ENCODE data around the gene STRA8. TPM values are rescaled to one million over a fixed set of nuclear protein-coding genes. Genes with fewer than 3 reads are reported as not detected.

Gene STRA8
- total RNA-seq, 3 donors from 2014 or later = not detected

DNA sequence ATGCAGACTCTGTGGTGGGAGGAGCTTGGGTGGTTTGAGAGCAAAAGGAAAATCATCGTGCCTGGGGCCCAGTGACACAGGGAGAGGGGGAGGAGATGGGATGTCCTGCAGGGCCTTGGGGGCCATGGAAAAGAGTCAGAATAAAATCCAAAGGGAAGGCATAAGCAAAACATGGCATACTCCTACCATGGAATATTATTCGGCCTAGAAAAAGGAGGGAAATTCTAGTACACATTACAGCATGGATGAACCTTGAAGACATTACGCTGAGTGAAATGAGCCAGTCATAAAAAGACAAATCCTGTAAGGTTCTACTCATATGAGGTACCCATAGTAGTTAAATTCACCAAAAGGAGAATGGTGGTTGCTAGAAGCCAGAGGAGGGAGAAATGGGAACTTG lies 38.7 kb downstream of the STRA8 start:
- TF ChIP-seq, protein P1, sequence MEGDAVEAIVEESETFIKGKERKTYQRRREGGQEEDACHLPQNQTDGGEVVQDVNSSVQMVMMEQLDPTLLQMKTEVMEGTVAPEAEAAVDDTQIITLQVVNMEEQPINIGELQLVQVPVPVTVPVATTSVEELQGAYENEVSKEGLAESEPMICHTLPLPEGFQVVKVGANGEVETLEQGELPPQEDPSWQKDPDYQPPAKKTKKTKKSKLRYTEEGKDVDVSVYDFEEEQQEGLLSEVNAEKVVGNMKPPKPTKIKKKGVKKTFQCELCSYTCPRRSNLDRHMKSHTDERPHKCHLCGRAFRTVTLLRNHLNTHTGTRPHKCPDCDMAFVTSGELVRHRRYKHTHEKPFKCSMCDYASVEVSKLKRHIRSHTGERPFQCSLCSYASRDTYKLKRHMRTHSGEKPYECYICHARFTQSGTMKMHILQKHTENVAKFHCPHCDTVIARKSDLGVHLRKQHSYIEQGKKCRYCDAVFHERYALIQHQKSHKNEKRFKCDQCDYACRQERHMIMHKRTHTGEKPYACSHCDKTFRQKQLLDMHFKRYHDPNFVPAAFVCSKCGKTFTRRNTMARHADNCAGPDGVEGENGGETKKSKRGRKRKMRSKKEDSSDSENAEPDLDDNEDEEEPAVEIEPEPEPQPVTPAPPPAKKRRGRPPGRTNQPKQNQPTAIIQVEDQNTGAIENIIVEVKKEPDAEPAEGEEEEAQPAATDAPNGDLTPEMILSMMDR (IDR thresholded peaks at IDR 0.05) = no peak
- H3K4me3 ChIP-seq = no peak overlapping the region
- no peaks in the 10 kb centered on the region for H3K4me1 ChIP-seq (ENCODE audit: low read depth)
- H3K36me3 ChIP-seq (ENCODE audit: low read depth) = no peaks in the 10 kb centered on the region
- ATAC-seq (no peak), DNase-seq (no peak)
- intact Hi-C loops (cut with DNase I, micrococcal nuclease) = no loop called here
- H3K9me3 ChIP-seq = no peaks in the 10 kb centered on the region

DNA sequence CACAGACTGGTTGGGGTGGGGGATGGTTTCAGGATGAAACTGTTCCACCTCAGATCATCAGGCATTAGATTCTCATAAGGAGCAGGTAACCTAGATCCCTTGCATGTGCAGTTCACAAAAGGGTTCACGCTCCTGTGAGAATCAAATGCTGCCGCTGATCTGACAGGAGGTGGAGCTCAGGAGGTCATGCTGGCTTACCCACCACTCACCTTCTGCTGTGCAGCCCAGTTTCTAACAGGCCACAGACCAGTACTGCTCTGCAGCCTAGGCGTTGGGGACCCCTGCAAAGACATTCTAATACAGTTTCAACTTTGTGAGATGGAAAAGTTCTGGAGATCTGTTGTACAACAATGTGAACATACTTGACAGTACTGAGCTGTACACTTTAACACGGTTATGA lies 39.9 kb downstream of the STRA8 start:
- no peaks in the 10 kb centered on the region for H3K36me3 ChIP-seq (ENCODE audit: low read depth)
- intact Hi-C loops (cut with DNase I, micrococcal nuclease) = no loop called here

DNA sequence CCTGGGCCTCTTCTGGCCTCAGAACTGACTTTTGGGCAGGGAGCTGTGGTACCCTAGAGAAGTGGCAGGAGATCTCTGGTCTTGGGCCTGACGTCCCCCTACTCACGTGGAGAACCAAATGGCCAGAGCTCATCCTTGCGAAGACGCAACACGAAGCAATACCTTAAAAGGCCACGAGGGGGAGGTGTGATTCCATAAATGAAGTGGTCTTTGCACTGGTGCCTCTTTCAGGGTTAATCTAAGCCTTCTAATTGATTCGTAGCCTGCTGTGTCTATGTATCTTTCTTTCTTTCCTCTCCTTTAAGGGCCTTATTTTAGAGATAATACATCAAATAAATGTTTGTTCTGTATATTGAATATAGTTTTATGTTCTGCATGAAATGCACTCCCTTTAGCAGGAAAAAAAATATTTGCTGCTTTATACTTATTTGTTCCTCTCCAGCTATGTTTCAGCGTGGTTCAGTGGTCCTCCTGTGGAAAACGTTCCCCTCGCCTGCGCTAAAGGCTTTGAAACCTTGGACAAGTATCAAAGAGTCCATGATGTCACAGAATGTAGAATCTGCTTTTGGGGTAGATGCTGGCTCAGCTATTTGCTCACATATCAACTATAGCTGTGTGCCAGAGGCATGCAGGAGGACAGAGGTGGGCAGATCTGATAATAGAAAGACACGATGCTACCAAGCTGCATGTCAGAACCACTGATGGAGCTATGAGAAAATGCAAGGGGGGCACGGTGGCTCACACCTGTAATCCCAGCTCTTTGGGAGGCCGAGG lies 41.0 kb downstream of the STRA8 start:
- ATAC-seq (peak; percentile 80), DNase-seq (peak in 2 of 3 donors; percentile 46 to 85)
- Histone ChIP-seq H3K4me1 (ENCODE audit: low read depth) (no peaks in the 10 kb centered on the region), H3K36me3 (ENCODE audit: low read depth) (no peaks in the 10 kb centered on the region), H3K9me3 (no peaks in the 10 kb centered on the region), H3K4me3 (no peak overlapping the region)
- TF ChIP-seq, protein P1 (IDR thresholded peaks at IDR 0.05) = peak; percentile 70
- intact Hi-C loops (cut with DNase I, micrococcal nuclease) = no loop called here

More for the DNA sequence above, 39.9 kb downstream of the STRA8 start:
- no peak for ATAC-seq
- no peak for DNase-seq
- Histone ChIP-seq H3K4me3 (no peak overlapping the region), H3K9me3 (no peaks in the 10 kb centered on the region), H3K4me1 (ENCODE audit: low read depth) (no peaks in the 10 kb centered on the region)
- TF ChIP-seq, protein P1 (IDR thresholded peaks at IDR 0.05) = no peak

DNA sequence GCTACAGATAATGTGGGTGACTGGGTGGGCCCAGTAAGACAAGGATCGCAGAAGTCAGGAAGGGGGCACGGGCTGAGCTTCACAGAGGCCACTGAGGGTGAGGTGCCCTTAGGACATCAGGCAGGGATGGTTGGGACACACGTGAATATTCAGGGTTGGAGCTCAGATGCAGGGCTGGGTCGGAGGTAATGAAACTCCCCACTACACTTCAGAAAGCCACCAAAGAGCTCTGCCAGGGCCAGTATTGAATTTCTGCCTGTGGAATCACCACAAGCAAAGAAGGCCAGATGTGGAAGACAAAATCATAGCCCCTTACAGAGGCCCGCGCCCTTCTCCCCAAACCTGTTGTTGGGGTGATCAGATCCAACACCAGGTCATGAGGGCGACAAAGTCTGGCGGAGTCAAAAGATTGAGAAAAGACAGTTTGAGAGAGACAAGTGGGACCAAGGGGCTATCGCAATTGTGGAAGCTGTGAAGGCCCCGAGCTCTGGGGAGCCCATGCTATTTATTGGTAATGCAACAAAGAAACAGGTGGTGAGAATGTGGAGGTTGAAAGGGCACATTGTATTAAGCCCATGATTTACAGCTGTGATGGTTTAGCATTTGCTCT lies 42.4 kb downstream of the STRA8 start:
- intact Hi-C loops (cut with DNase I, micrococcal nuclease) = no loop called here
- no peak for DNase-seq
- TF ChIP-seq, protein P1 (IDR thresholded peaks at IDR 0.05) = no peak
- Histone ChIP-seq H3K4me1 (ENCODE audit: low read depth) (no peaks in the 10 kb centered on the region), H3K4me3 (no peak overlapping the region), H3K9me3 (no peaks in the 10 kb centered on the region), H3K36me3 (ENCODE audit: low read depth) (no peaks in the 10 kb centered on the region)
- ATAC-seq = no peak

DNA sequence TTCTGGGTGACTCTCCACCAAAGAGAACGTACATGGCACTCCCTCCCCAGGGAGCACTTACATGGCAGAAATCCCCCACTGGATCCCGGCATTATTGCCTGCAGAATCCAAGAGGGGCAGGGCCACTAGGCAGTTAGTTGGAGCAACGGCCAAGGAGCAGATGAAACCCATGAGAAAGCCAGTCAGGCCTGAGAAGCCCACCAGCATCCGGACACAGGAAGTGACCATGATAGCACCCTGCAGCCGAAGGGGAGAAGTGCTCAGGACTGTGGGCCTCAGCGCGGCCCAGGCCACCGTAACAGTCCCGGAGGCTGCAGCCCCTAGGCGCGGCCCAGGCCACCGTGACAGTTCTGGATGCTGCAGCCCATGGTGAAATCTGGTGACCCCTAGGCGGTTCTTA lies 43.5 kb downstream of the STRA8 start:
- Histone ChIP-seq H3K4me1 (ENCODE audit: low read depth) (no peaks in the 10 kb centered on the region), H3K4me3 (no peak overlapping the region), H3K9me3 (no peaks in the 10 kb centered on the region), H3K36me3 (ENCODE audit: low read depth) (no peaks in the 10 kb centered on the region)
- TF ChIP-seq, protein P1 (IDR thresholded peaks at IDR 0.05) = no peak
- intact Hi-C loops (cut with DNase I, micrococcal nuclease) = no loop called here
- DNase-seq (no peak), ATAC-seq (no peak)
